Measurements from ENCODE around the gene KCNJ3.

Gene KCNJ3

GRCh38 chr2:154707994-154708575 lies 9.6 kb downstream of the KCNJ3 start:
- DNase-seq (ENCODE audit: low read depth, low spot score): no peak

DNA sequence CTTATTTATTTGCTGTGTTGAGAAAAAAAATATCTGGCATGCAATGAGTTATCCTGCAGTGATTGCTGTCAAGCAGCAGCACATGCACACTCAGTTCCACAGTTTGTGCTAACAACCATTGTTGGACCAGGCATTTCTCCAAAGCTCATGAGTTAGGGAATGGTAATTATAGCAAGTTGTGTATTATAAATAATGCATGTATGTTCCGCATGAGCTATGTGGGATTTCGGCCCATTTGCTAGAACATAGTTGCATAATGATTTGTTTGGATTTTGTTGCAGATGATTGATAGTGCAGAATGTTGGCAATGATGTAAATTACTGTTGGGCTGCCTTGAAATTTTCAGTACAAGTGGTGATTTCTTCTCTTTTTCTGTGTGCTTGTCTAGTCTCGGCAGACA lies 10.7 kb downstream of the KCNJ3 start:
- DNase-seq (ENCODE audit: low read depth, low spot score): no peak

DNA sequence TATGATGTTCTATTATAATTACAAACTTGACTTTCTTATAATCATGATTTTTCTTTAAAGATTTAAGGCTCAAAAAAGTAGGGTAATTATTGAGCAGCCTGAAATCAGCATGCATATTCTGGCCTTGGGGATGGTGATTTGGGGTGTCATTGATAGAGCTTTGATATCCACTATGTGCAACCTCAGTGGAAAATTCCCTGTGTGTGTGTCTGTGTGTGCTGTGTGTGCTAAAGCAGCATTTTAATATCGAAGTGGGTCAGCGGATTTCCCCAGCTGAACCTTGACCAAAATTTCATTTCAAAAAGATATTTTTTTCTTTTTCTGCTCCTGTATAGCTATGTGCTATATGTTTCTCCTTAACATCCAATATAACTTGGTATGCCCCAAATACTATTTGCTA lies 11.6 kb downstream of the KCNJ3 start:
- DNase-seq (ENCODE audit: low read depth, low spot score): no peak

GRCh38 chr2:154710685-154711084 lies 12.2 kb downstream of the KCNJ3 start:
- no peak for DNase-seq (ENCODE audit: low read depth, low spot score)

GRCh38 chr2:154713675-154714074 lies 15.2 kb downstream of the KCNJ3 start:
- no peak for DNase-seq (ENCODE audit: low read depth, low spot score)

GRCh38 chr2:154720651-154721050 lies 22.2 kb downstream of the KCNJ3 start:
- DNase-seq (ENCODE audit: low read depth, low spot score): no peak

DNA sequence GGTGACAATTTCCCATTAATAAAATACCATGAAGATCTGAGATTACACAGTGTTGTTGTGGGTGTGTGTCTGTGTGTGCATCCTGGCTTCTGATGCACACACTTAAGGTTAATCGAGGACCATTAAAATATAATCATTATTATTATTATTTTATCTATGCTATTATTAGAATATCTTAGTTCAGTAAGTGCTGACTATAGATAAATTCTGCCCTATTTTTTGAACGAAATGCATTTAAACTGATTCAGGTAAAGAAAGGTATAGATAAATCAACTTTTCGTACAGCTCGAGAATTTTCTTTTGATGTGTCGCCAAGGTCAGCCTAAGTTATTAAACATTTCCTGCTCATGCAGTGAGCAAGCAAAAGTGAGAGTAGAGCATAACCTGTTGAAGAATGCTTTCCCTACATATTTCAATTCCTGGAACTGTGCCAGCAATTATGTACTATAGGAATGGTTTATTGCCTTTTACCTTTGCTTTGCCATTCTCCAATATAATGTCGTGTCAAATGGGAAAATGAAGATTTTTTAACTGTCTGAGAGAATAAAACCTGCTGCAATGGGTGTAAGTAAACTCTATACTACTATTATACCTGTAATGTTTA lies 25.8 kb downstream of the KCNJ3 start:
- no peak for DNase-seq (ENCODE audit: low read depth, low spot score)

DNA sequence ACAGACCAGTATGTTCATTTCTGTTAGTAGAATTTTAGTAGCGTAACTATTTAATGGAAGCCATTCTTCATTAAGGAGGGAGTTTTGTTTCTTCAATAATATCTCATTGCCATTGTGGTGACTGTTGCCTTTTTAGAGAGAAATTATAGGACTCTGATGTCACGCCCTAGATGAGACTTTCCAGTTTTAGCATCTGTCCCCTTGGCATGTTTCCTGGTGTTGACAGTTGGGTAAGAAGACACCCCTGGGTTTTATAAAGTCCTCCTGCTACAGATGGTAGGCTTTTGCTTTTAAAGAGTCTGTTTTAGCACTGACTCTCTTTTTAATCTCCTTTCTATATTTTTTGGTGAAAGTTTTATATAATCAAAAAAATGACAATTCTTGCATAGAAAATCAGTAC lies 41.9 kb downstream of the KCNJ3 start:
- DNase-seq (ENCODE audit: low read depth, low spot score): no peak

- no peak for DNase-seq (ENCODE audit: low read depth, low spot score)
Observed at GRCh38 chr2:154758871-154759270, 60.4 kb downstream of the KCNJ3 start.

DNA sequence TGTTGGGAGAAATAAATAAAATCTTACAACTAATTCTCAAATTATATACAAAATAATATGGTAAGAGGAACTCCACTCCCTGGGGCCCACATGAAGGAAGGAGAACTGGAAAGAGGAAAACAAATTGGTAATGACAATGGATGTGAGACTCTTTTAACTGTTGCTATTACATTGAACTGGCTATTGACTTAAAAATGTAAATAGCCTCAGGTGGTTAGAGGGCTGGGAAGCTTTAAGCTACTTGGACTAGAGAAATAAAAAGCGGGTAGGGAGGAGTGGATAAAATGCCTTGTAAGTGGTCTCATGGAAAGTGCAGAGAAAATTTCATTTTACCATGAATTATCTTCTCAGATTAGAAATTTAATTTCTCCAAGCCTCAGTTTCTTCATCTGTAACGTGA lies 64.1 kb downstream of the KCNJ3 start:
- DNase-seq (ENCODE audit: low read depth, low spot score): no peak

DNA sequence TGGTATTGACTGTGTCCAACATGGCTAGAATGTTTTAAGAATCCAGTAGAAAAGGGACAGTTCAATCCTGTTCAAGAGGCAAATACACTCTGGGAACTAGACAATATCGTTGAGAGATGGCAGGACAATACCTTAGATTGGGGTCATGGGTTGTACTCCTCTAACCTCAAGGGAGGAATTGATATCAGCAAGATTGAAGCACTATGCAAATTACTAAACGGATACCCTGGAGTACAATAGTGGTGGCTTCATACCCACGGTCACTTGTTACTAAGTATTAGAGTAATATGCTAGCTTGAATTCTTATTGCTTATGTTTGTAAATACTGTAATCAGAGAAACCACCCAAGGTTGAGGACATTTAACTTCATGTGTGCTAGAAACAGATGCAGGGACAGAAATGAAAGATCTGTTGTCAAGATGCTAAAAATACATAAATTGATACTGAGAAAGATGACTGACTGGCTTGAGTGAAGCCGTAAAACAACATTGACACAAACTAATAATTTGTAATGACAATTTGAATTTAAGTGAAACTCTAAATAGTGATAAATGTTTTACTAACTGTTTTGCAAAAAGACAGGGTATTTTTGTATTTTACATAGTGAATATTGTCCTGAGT lies 73.3 kb downstream of the KCNJ3 start:
- no peak for DNase-seq (ENCODE audit: low read depth, low spot score)

DNA sequence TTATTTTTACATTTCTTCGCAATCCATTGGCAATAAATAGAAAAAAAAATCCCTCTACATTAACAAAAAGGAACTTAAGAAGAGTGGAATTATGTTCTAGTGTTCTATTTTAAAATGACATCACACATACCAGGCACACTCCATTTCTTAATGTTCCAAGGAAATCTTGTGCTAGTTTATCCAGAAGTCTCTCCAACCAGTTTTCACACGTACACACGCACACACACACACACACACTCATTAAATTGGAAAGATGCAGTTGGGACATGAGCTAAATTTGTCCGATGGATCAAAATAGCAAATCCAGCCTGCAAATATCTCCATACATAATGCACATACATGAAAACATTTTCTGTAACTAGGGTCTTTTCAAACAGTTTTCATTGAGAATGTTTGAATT lies 78.3 kb downstream of the KCNJ3 start:
- no peak for DNase-seq (ENCODE audit: low read depth, low spot score)

- no peak for DNase-seq (ENCODE audit: low read depth, low spot score)
Observed at GRCh38 chr2:154794406-154794805, 95.9 kb downstream of the KCNJ3 start.

- no peak for DNase-seq (ENCODE audit: low read depth, low spot score)
Observed at GRCh38 chr2:154795651-154796050, 97.2 kb downstream of the KCNJ3 start.

DNA sequence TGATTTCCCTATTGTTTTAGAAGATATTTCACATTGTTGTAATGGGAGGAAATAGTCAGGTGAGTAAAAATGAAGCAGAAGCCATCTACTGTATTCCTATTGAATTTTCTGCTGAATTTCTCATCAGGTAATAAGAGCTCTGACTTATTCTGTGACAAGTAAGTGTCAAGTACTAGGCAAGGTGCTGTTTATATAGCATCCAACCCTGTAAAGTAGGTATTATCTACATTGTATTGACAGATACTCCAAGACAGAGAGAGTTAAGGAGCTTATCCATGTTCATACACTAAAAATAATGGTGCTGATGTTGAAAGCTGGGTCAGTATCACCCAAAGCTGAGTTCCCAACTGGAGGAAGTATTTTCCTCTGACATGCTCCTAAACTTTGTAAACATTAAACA lies 106.0 kb downstream of the KCNJ3 start:
- no peak for DNase-seq (ENCODE audit: low read depth, low spot score)

- DNase-seq (ENCODE audit: low read depth, low spot score): no peak
Observed at GRCh38 chr2:154813636-154814035, 115.1 kb downstream of the KCNJ3 start.

- DNase-seq (ENCODE audit: low read depth, low spot score): no peak
Observed at GRCh38 chr2:154814856-154815255, 116.4 kb downstream of the KCNJ3 start.

DNA sequence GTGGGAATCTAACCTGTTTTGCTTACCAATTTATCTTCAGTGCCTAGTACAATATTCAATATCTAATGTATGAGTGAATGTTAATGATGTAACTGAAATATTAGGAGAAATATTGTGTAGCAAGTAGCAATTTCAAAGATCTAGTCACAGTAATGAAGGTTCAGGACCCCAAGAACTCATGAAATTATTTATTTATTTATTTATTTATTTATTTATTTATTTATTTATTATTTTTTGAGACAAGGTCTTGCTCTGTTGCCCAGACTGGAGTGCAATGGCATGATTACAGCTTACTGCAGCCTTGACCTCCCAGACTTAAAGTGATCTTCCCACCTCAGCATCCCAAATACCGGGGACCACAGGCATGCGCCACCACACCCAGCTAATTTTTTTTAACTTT lies 126.9 kb downstream of the KCNJ3 start:
- no peak for DNase-seq (ENCODE audit: low read depth, low spot score)

- no peak for DNase-seq (ENCODE audit: low read depth, low spot score)
Observed at GRCh38 chr2:154826827-154827226, 128.3 kb downstream of the KCNJ3 start.

GRCh38 chr2:154827286-154827685 lies 128.8 kb downstream of the KCNJ3 start:
- no peak for DNase-seq (ENCODE audit: low read depth, low spot score)

DNA sequence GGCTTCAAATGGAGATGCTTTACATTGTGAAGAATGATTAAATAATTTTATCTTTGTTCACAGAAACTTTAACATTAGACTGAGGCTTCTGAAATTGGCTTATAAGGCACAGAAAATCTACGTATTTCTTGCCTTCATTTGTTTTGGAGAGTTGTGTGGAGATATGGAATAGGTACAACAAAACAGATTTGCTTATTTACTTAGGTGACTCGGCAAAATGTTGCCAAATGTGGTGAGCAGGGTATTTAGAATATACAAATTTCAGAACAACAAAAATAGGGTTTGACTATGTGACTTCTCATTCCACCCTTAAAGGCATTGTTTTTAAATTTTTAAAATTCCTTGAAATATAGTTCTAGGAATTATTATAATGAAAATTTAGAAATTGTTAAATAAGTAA lies 134.2 kb downstream of the KCNJ3 start:
- DNase-seq (ENCODE audit: low read depth, low spot score): no peak

GRCh38 chr2:154836632-154837031 lies 138.1 kb downstream of the KCNJ3 start:
- no peak for DNase-seq (ENCODE audit: low read depth, low spot score)

- no peak for DNase-seq (ENCODE audit: low read depth, low spot score)
Observed at GRCh38 chr2:154837035-154837434, 138.5 kb downstream of the KCNJ3 start.

- DNase-seq (ENCODE audit: low read depth, low spot score): no peak
Observed at GRCh38 chr2:154844513-154844912, 146.0 kb downstream of the KCNJ3 start.
